PC-9 (cell line): ENCODE results near the gene NUMB.
"Not testable (repeated sequence)": the region's sequence is repeated elsewhere in the genome, so short reads cannot be mapped to it uniquely, and the experiment has no call there.

ENCODE experiments used
- CTCF ChIP-seq: fragments of 200-600 bp; sonication (generic); conservative IDR thresholded peaks from 2 replicates; pipeline ENCODE4 v1.6.1; 2017; ENCODE audit warnings: mixed run types, antibody characterized with exemption, mild to moderate bottlenecking, moderate library complexity
- EZH2 ChIP-seq: fragments of 200-600 bp; sonication (generic); IDR thresholded peaks from 2 replicates; pipeline ENCODE4 v1.8.0; 2017; ENCODE audit warnings: antibody characterized with exemption, low read depth

DNA sequence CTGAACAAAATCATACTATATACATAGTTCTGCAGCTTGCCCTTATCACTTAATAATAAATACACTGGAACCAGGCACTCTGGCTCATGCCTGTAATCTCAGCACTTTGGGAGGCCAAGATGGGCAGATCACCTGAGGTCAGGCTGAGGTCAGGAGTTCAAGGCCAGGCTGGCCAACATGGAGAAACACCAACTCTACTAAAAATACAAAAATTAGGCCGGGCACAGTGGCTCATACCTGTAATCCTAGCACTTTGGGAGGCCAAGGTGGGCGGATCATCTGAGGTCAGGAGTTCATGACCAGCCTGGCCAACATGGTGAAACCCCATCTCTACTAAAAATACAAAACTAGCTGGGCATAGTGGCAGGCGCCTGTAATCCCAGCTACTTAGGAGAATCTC, 109.3 kb downstream of the NUMB start:
- TF ChIP-seq CTCF, EZH2: not testable (repeated sequence)
